HCT116 (cell line): Measurements from ENCODE around the gene SLC10A4. TPM values are rescaled to one million over a fixed set of nuclear protein-coding genes. Genes with fewer than 3 reads are reported as not detected.

Experiments used
- ATAC-seq: fragments of 200-7000 bp; cut with Tn5 transposase; 2 replicates; pipeline ENCODE4 v1.9.1; 2020; ENCODE audit warnings: mild to moderate bottlenecking, moderate library complexity
- BruUV-seq: library from RNA; stranded (reverse); fragments of 400-500 nt; replicated peaks from 2 replicates; lab custom pipeline; 2021; lab: Mats Ljungman, UMichigan
- CTCF ChIA-PET: fragments of 300-600 bp; sonication (Branson Sonifier 250); formaldehyde crosslinking; loops from one replicate; lab custom pipeline; 2021; ENCODE audit warnings: antibody characterized with exemption; lab: Charles Lee
- POLR2A ChIA-PET: fragments of 300-600, 350-600 bp; sonication (Branson Sonifier 250); formaldehyde crosslinking; loops from one replicate; lab custom pipeline; 2021; ENCODE audit warnings: antibody characterized with exemption; lab: Charles Lee
- RAD21 ChIA-PET, 2 experiments: fragments of 300-600 bp; sonication (Branson Sonifier 250); formaldehyde crosslinking; loops; one replicate each; lab custom pipeline; 2023; ENCODE audit warnings: low total read pairs in 2 of 2; ENCODE audit not compliant: uncharacterized antibody in 2 of 2, unreplicated experiment in 2 of 2, low non-redundant PET in 1 of 2; lab: Charles Lee
- DNase-seq: peaks from one replicate; pipeline ENCODE4 v3.0.0-alpha.2; 2010; ENCODE audit warnings: low read depth, low spot score
- H2AFZ ChIP-seq: fragments of 200-600 bp; shearing (Covaris generic), sonication (generic); 2 replicates; pipeline ENCODE4 v1.6.1; 2017; ENCODE audit warnings: low read depth, mixed run types, mixed read lengths, antibody characterized with exemption, low read length; ENCODE audit not compliant: poor library complexity, severe bottlenecking
- H3K27ac ChIP-seq: 2 replicates; pipeline ENCODE4 v1.5.1; 2012; ENCODE audit warnings: low read depth, low read length
- H3K27me3 ChIP-seq: fragments of 200-600 bp; sonication (generic); 2 replicates; pipeline ENCODE4 v1.6.1; 2016; ENCODE audit warnings: mixed run types, low read length, mixed read lengths; ENCODE audit not compliant: insufficient read depth
- H3K36me3 ChIP-seq, 2 experiments: fragments of 200-500 bp in 1 of 2; fragments of 200-600 bp in 1 of 2; sonication (Bioruptor generic) in 1 of 2; sonication (generic) in 1 of 2; 2 replicates each; pipeline versions ENCODE4 v1.5.1 to v1.6.1; 2014 to 2016; ENCODE audit warnings: low read length in 2 of 2, inconsistent platforms in 1 of 2, mixed read lengths in 1 of 2, mixed run types in 1 of 2; ENCODE audit not compliant: insufficient read depth in 2 of 2, control insufficient read depth in 1 of 2
- H3K4me1 ChIP-seq, 2 experiments: fragments of 200-600 bp in 1 of 2; sonication (generic) in 1 of 2; 2 replicates each; pipeline versions ENCODE4 v1.5.1 to v1.6.1; 2012 to 2017; ENCODE audit warnings: low read length in 2 of 2, inconsistent platforms in 1 of 2, mild to moderate bottlenecking in 1 of 2, mixed read lengths in 1 of 2, mixed run types in 1 of 2, moderate library complexity in 1 of 2; ENCODE audit not compliant: insufficient read depth in 2 of 2, control insufficient read depth in 1 of 2
- H3K4me2 ChIP-seq: fragments of 200-600 bp; sonication (generic); 2 replicates; pipeline ENCODE4 v1.6.1; 2017; ENCODE audit warnings: mixed run types, low read length, mixed read lengths
- H3K4me3 ChIP-seq, 2 experiments: fragments of 200-600 bp in 1 of 2; sonication (generic) in 1 of 2; replicated peaks in 1 of 2; 2 replicates each; pipeline ENCODE4 v1.5.1; 2011 to 2016; ENCODE audit warnings: low read length in 2 of 2, control low read depth in 1 of 2, low read depth in 1 of 2, mild to moderate bottlenecking in 1 of 2, mixed read lengths in 1 of 2, mixed run types in 1 of 2
- H3K79me2 ChIP-seq: fragments of 200-600 bp; sonication (generic); 2 replicates; pipeline ENCODE4 v1.6.1; 2017; ENCODE audit warnings: mild to moderate bottlenecking, mixed run types, low read length, moderate library complexity, mixed read lengths; ENCODE audit not compliant: insufficient read depth
- H3K9ac ChIP-seq: fragments of 200-600 bp; sonication (generic); 2 replicates; pipeline ENCODE4 v1.6.1; 2016; ENCODE audit warnings: low read length, mixed read lengths
- H3K9me2 ChIP-seq: fragments of 200-600 bp; sonication (generic), shearing (Covaris generic); 2 replicates; pipeline ENCODE4 v1.6.1; 2017; ENCODE audit warnings: mixed run types, mild to moderate bottlenecking, moderate library complexity; ENCODE audit not compliant: insufficient read depth
- H3K9me3 ChIP-seq, 2 experiments: fragments of 200-500 bp in 1 of 2; fragments of 200-600 bp in 1 of 2; sonication (Bioruptor generic) in 1 of 2; sonication (generic) in 1 of 2; 2 replicates each; pipeline ENCODE4 v1.6.1; 2014 to 2017; ENCODE audit warnings: low read length in 2 of 2, mixed read lengths in 2 of 2, inconsistent platforms in 1 of 2, low read depth in 1 of 2, mild to moderate bottlenecking in 1 of 2, mixed run types in 1 of 2, moderate library complexity in 1 of 2; ENCODE audit not compliant: control insufficient read depth in 1 of 2, insufficient read depth in 1 of 2
- H4K20me1 ChIP-seq: fragments of 200-600 bp; sonication (generic), shearing (Covaris generic); 2 replicates; pipeline ENCODE4 v1.6.1; 2017; ENCODE audit warnings: mixed run types, mild to moderate bottlenecking, moderate library complexity; ENCODE audit not compliant: insufficient read depth
- ATF3 ChIP-seq: IDR thresholded peaks from 2 replicates; pipeline ENCODE4 v1.6.1; 2012
- CBX3 ChIP-seq: IDR thresholded peaks from 2 replicates; pipeline ENCODE4 v1.6.1; 2012; ENCODE audit warnings: low read depth
- CEBPB ChIP-seq: IDR thresholded peaks from 2 replicates; pipeline ENCODE4 v1.6.1; 2012; ENCODE audit warnings: low read depth
- CTCF ChIP-seq, 3 experiments: fragments of 200-600 bp in 1 of 3; sonication (generic) in 1 of 3; IDR thresholded peaks in 2 of 3; conservative IDR thresholded peaks in 1 of 3; 2 replicates each; pipeline ENCODE4 v1.5.1; 2012 to 2017; ENCODE audit warnings: low read depth in 2 of 3, low read length in 2 of 3, antibody characterized with exemption in 1 of 3, borderline replicate concordance in 1 of 3, control low read depth in 1 of 3, mild to moderate bottlenecking in 1 of 3, mixed read lengths in 1 of 3, mixed run types in 1 of 3, moderate library complexity in 1 of 3; ENCODE audit not compliant: insufficient read depth in 1 of 3
- EGR1 ChIP-seq: IDR thresholded peaks from 2 replicates; pipeline ENCODE4 v1.6.1; 2012; ENCODE audit warnings: low read depth
- EZH2 ChIP-seq: fragments of 200-600 bp; sonication (generic); IDR thresholded peaks from 2 replicates; pipeline ENCODE4 v1.6.1; 2017; ENCODE audit warnings: antibody characterized with exemption, mixed run types
- EZH2phosphoT487 ChIP-seq: fragments of 200-600 bp; IDR thresholded peaks from 2 replicates; pipeline ENCODE4 v1.6.1; 2018; ENCODE audit warnings: antibody characterized with exemption, borderline replicate concordance
- FOSL1 ChIP-seq: IDR thresholded peaks from 2 replicates; pipeline ENCODE4 v1.6.1; 2012; ENCODE audit warnings: low read depth
- JUND ChIP-seq: IDR thresholded peaks from 2 replicates; pipeline ENCODE4 v1.6.1; 2012
- POLR2A ChIP-seq: IDR thresholded peaks from 2 replicates; pipeline ENCODE4 v1.7.0; 2011; ENCODE audit warnings: borderline replicate concordance; ENCODE audit not compliant: insufficient read depth, insufficient read length; ENCODE audit errors: extremely low read depth
- POLR2AphosphoS5 ChIP-seq: IDR thresholded peaks from 2 replicates; pipeline ENCODE4 v1.6.1; 2011; ENCODE audit warnings: mild to moderate bottlenecking, low read depth, low read length, moderate library complexity
- RAD21 ChIP-seq: IDR thresholded peaks from 2 replicates; pipeline ENCODE4 v1.6.1; 2012; ENCODE audit warnings: low read depth, mild to moderate bottlenecking
- SP1 ChIP-seq: IDR thresholded peaks from 2 replicates; pipeline ENCODE4 v1.6.1; 2012; ENCODE audit warnings: low read depth
- TCF7L2 ChIP-seq: IDR thresholded peaks from 2 replicates; pipeline ENCODE4 v1.7.0; 2011; ENCODE audit warnings: borderline replicate concordance, inconsistent platforms; ENCODE audit not compliant: insufficient read depth, insufficient read length; ENCODE audit errors: extremely low read depth
- YY1 ChIP-seq: IDR thresholded peaks from 2 replicates; pipeline ENCODE4 v1.6.1; 2011; ENCODE audit warnings: low read length, low read depth, moderate library complexity, mild to moderate bottlenecking; ENCODE audit not compliant: insufficient replicate concordance; ENCODE audit errors: extremely low read depth
- intact Hi-C: fragments of 100-400 bp; cut with micrococcal nuclease; formaldehyde crosslinking; loops from 2 replicates; pipeline ENCODE4 v1.10.0; 2022
- total RNA-seq: library from RNA; stranded (reverse); gene quantifications from one replicate; pipeline ENCODE4 v1.2.1, GENCODE V29; 2021; ENCODE audit not compliant: unreplicated experiment
- TF ChIP-seq, protein P1 (sequence below): IDR thresholded peaks from 2 replicates; pipeline ENCODE4 v1.6.1; 2012; ENCODE audit warnings: low read depth
- TF ChIP-seq, protein P2 (sequence below): IDR thresholded peaks from 2 replicates; pipeline ENCODE4 v1.6.1; 2011; ENCODE audit warnings: mild to moderate bottlenecking, low read length, moderate library complexity; ENCODE audit not compliant: insufficient replicate concordance; ENCODE audit errors: extremely low read depth

Gene SLC10A4
- total RNA-seq, 1 experiment from 2014 or later, result 8.4 TPM

DNA sequence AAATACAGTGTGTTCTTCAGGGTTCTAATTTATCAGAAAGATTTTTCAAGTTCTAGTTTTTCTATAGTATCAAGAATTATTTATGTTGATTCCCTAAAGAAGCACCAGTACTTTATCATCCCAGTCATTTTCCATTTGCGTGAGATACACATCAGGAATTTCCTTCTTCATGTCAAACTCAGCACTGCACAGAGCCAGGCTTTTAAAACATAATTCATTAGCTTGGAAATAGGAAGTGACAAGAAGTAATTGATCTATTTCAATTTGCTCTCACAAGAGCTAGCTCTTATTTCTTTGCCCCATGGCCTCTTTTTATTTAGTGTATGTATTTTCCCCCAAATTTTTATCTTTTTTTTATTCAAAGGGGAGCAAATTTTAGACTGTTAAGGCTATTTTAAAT, 13.0 kb upstream of the SLC10A4 start:
- intact Hi-C loops, result no loop called here
- Histone ChIP-seq H3K9ac (no peak overlapping the region), H2AFZ (no peak overlapping the region)

More for the DNA sequence above, 13.0 kb upstream of the SLC10A4 start:
- H3K27ac ChIP-seq, result no peak overlapping the region
- H3K4me3 ChIP-seq, result no peak overlapping the region
- ChIA-PET RAD21 (no interaction called here), POLR2A (no interaction called here), CTCF (no interaction called here)
- no peak overlapping the region for H3K4me2 ChIP-seq
- H4K20me1 ChIP-seq, result no peaks in the 10 kb centered on the region
- no peaks in the 10 kb centered on the region for H3K9me3 ChIP-seq
- no peaks in the 10 kb centered on the region for H3K79me2 ChIP-seq
- no peak for TF ChIP-seq TCF7L2
- no peak for TF ChIP-seq CTCF (IDR thresholded peaks at IDR 0.05 in 2 of 3, conservative IDR thresholded peaks at IDR 0.05 in 1 of 3; ENCODE audit: borderline replicate concordance in 1 of 3, insufficient read depth in 1 of 3, low read depth in 2 of 3, low read length in 2 of 3)
- TF ChIP-seq ATF3, result no peak
- TF ChIP-seq EZH2, result no peak
- TF ChIP-seq POLR2A, result no peak
- no peak for TF ChIP-seq FOSL1
- TF ChIP-seq RAD21, result no peak
- no peak for TF ChIP-seq SP1
- TF ChIP-seq EZH2phosphoT487, result no peak
- no peak for TF ChIP-seq JUND
- TF ChIP-seq, protein P1, sequence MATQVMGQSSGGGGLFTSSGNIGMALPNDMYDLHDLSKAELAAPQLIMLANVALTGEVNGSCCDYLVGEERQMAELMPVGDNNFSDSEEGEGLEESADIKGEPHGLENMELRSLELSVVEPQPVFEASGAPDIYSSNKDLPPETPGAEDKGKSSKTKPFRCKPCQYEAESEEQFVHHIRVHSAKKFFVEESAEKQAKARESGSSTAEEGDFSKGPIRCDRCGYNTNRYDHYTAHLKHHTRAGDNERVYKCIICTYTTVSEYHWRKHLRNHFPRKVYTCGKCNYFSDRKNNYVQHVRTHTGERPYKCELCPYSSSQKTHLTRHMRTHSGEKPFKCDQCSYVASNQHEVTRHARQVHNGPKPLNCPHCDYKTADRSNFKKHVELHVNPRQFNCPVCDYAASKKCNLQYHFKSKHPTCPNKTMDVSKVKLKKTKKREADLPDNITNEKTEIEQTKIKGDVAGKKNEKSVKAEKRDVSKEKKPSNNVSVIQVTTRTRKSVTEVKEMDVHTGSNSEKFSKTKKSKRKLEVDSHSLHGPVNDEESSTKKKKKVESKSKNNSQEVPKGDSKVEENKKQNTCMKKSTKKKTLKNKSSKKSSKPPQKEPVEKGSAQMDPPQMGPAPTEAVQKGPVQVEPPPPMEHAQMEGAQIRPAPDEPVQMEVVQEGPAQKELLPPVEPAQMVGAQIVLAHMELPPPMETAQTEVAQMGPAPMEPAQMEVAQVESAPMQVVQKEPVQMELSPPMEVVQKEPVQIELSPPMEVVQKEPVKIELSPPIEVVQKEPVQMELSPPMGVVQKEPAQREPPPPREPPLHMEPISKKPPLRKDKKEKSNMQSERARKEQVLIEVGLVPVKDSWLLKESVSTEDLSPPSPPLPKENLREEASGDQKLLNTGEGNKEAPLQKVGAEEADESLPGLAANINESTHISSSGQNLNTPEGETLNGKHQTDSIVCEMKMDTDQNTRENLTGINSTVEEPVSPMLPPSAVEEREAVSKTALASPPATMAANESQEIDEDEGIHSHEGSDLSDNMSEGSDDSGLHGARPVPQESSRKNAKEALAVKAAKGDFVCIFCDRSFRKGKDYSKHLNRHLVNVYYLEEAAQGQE, result no peak
- TF ChIP-seq YY1, result no peak
- no peak for TF ChIP-seq CEBPB
- no peak for TF ChIP-seq CBX3
- TF ChIP-seq, protein P2, sequence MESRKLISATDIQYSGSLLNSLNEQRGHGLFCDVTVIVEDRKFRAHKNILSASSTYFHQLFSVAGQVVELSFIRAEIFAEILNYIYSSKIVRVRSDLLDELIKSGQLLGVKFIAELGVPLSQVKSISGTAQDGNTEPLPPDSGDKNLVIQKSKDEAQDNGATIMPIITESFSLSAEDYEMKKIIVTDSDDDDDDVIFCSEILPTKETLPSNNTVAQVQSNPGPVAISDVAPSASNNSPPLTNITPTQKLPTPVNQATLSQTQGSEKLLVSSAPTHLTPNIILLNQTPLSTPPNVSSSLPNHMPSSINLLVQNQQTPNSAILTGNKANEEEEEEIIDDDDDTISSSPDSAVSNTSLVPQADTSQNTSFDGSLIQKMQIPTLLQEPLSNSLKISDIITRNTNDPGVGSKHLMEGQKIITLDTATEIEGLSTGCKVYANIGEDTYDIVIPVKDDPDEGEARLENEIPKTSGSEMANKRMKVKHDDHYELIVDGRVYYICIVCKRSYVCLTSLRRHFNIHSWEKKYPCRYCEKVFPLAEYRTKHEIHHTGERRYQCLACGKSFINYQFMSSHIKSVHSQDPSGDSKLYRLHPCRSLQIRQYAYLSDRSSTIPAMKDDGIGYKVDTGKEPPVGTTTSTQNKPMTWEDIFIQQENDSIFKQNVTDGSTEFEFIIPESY, result no peak
- no peak for TF ChIP-seq POLR2AphosphoS5
- no peak for TF ChIP-seq EGR1
- H3K27me3 ChIP-seq, result no peaks in the 10 kb centered on the region
- no peaks in the 10 kb centered on the region for H3K9me2 ChIP-seq
- H3K4me1 ChIP-seq, result no peaks in the 10 kb centered on the region
- ATAC-seq, result no peak
- DNase-seq, result no peak
- no TSS peak for BruUV-seq
- H3K36me3 ChIP-seq, result no peaks in the 10 kb centered on the region
